Liver (tissue), 9 donors: ENCODE data around the gene MSI2. TPM values are rescaled to one million over a fixed set of nuclear protein-coding genes. Genes with fewer than 3 reads are reported as not detected.

Experiments
- DNase-seq: peaks from one replicate; pipeline ENCODE4 v3.0.0-alpha.2; 2017; ENCODE audit warnings: low spot score
- H3K27ac ChIP-seq, 2 donors: one replicate each; pipeline ENCODE4 v1.7.0; 2013; ENCODE audit warnings: inconsistent platforms in 2 of 2, low read length in 2 of 2, control low read depth in 1 of 2, low read depth in 1 of 2, mild to moderate bottlenecking in 1 of 2
- H3K27me3 ChIP-seq, 4 donors: one replicate each; pipeline versions ENCODE4 v1.6.1 to v1.7.0; 2013; ENCODE audit warnings: low read length in 3 of 4, inconsistent platforms in 1 of 4, mild to moderate bottlenecking in 1 of 4, moderate library complexity in 1 of 4; ENCODE audit not compliant: control insufficient read depth in 4 of 4, insufficient read depth in 4 of 4
- H3K36me3 ChIP-seq, 4 donors: one replicate each; pipeline versions ENCODE4 v1.6.1 to v1.7.0; 2013; ENCODE audit warnings: low read length in 3 of 4, mild to moderate bottlenecking in 3 of 4, low read depth in 1 of 4, moderate library complexity in 1 of 4; ENCODE audit not compliant: control insufficient read depth in 4 of 4, insufficient read depth in 3 of 4
- H3K4me1 ChIP-seq, 4 donors: one replicate each; pipeline versions ENCODE4 v1.6.1 to v1.7.0; 2013; ENCODE audit warnings: low read length in 3 of 4, mild to moderate bottlenecking in 3 of 4, moderate library complexity in 1 of 4; ENCODE audit not compliant: control insufficient read depth in 4 of 4, insufficient read depth in 4 of 4
- H3K4me3 ChIP-seq, 3 donors: one replicate each; pipeline versions ENCODE4 v1.6.1 to v1.7.0; 2013; ENCODE audit warnings: low read length in 3 of 3, control low read depth in 1 of 3, low read depth in 1 of 3, mild to moderate bottlenecking in 1 of 3
- H3K9ac ChIP-seq, 2 donors: one replicate each; pipeline ENCODE4 v1.7.0; 2013; ENCODE audit warnings: low read length in 2 of 2, mild to moderate bottlenecking in 2 of 2, moderate library complexity in 2 of 2, control low read depth in 1 of 2, low read depth in 1 of 2
- H3K9me3 ChIP-seq, 4 donors: one replicate each; pipeline versions ENCODE4 v1.6.1 to v1.7.0; 2013; ENCODE audit warnings: low read length in 3 of 4; ENCODE audit not compliant: control insufficient read depth in 4 of 4
- EGR1 ChIP-seq, 2 donors: IDR thresholded peaks; 2 replicates each; pipeline ENCODE4 v1.6.1; 2016 to 2018; ENCODE audit warnings: antibody characterized with exemption in 2 of 2, low read depth in 2 of 2
- FOXA1 ChIP-seq: IDR thresholded peaks from 2 replicates; pipeline ENCODE4 v1.6.1; 2016; ENCODE audit warnings: antibody characterized with exemption
- FOXA2 ChIP-seq: IDR thresholded peaks from 2 replicates; pipeline ENCODE4 v1.6.1; 2016; ENCODE audit warnings: antibody characterized with exemption
- GABPA ChIP-seq, 2 donors: IDR thresholded peaks in 1 of 2; conservative IDR thresholded peaks in 1 of 2; 2 replicates each; pipeline ENCODE4 v1.6.1; 2016; ENCODE audit warnings: antibody characterized with exemption in 2 of 2, mild to moderate bottlenecking in 1 of 2, moderate library complexity in 1 of 2
- HNF4A ChIP-seq, 2 donors: conservative IDR thresholded peaks; 2 replicates each; pipeline ENCODE4 v1.6.1; 2016; ENCODE audit warnings: antibody characterized with exemption in 2 of 2, mild to moderate bottlenecking in 2 of 2
- HNF4G ChIP-seq: IDR thresholded peaks from 2 replicates; pipeline ENCODE4 v1.6.1; 2016; ENCODE audit warnings: antibody characterized with exemption
- JUND ChIP-seq, 2 donors: IDR thresholded peaks; 2 replicates each; pipeline ENCODE4 v1.6.1; 2016; ENCODE audit warnings: antibody characterized with exemption in 2 of 2
- NR2F2 ChIP-seq: IDR thresholded peaks from 2 replicates; pipeline ENCODE4 v1.6.1; 2016; ENCODE audit warnings: antibody characterized with exemption
- RAD21 ChIP-seq, 2 donors: IDR thresholded peaks; 2 replicates each; pipeline ENCODE4 v1.6.1; 2016; ENCODE audit warnings: antibody characterized with exemption in 2 of 2, mild to moderate bottlenecking in 2 of 2
- RXRA ChIP-seq, 2 donors: IDR thresholded peaks; 2 replicates each; pipeline ENCODE4 v1.6.1; 2017 to 2018; ENCODE audit warnings: antibody characterized with exemption in 2 of 2, mild to moderate bottlenecking in 1 of 2
- SP1 ChIP-seq: IDR thresholded peaks from 2 replicates; pipeline ENCODE4 v1.6.1; 2018; ENCODE audit warnings: antibody characterized with exemption, mild to moderate bottlenecking
- TAF1 ChIP-seq: conservative IDR thresholded peaks from 2 replicates; pipeline ENCODE4 v1.6.1; 2016; ENCODE audit warnings: antibody characterized with exemption, mild to moderate bottlenecking
- YY1 ChIP-seq: IDR thresholded peaks from 2 replicates; pipeline ENCODE4 v1.6.1; 2016; ENCODE audit warnings: antibody characterized with exemption, mild to moderate bottlenecking
- WGBS: extraction: QIAGEN DNeasy Blood & Tissue Kit; methylation state at CpG from one replicate; pipeline ENCODE4 v1.1.7; 2013; 5-methylcytosine and 5-hydroxymethylcytosine counted together
- polyA plus RNA-seq, 2 donors: library from polyadenylated mRNA; stranded (reverse) in 1 of 2; unstranded in 1 of 2; fragments of 200-250 nt in 1 of 2; fragments of >200 nt in 1 of 2; fragmentation: Nextera tagmentation in 1 of 2; extraction: Ambion mirVana in 1 of 2; gene quantifications; one replicate each; pipeline versions ENCODE4 v1.2.1 to v1.2.3, GENCODE V29; 2013 to 2015
- total RNA-seq, 2 donors: library from RNA; depleted of rRNA; stranded (reverse); fragments of >200 nt; gene quantifications; one replicate each; pipeline ENCODE4 v1.2.3, GENCODE V29; 2014
- TF ChIP-seq, protein P1 (sequence below): IDR thresholded peaks from 2 replicates; pipeline ENCODE4 v1.6.1; 2016; ENCODE audit warnings: antibody characterized with exemption, mild to moderate bottlenecking
- TF ChIP-seq, protein P2 (sequence below): fragments of 150-350 bp; IDR thresholded peaks from 2 replicates; pipeline ENCODE4 v1.5.1; 2017; ENCODE audit warnings: improper control_type of control experiment, low read depth, low read length; ENCODE audit not compliant: missing input control
- TF ChIP-seq, protein P3 (sequence below): IDR thresholded peaks from 2 replicates; pipeline ENCODE4 v1.6.1; 2016; ENCODE audit warnings: antibody characterized with exemption
- TF ChIP-seq, protein P4 (sequence below): IDR thresholded peaks from 2 replicates; pipeline ENCODE4 v1.6.1; 2016; ENCODE audit warnings: antibody characterized with exemption
- TF ChIP-seq, protein P5 (sequence below): IDR thresholded peaks from 2 replicates; pipeline ENCODE4 v1.6.1; 2016; ENCODE audit warnings: antibody characterized with exemption
- donor health status: healthy.
- donor health status: healthy.
- donor health status: healthy.
- donor health status: healthy.
- donor health status: healthy.

MSI2 gene
- total and polyA plus RNA-seq, 4 donors = 5.7 to 15.6 (median 9.2) TPM

DNA sequence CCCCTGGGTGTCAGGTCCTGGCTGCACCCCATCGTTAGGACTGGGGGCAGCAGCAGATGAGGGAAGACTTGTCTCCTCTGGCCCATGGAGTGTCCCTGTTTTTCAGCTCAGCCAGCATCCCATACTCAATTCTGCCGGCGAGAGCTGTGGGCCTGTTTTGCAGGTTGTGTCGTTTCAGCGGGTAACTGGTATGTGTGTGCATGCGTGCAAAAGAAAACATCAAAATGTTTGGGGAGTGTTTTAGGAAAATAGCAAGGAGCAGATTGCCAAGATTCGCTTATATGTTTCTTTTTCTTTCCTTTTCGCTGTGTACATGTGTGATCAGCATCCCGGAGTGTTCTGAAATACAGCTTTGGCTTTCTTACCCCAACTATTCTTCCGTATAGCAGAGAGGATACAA lies 34.7 kb downstream of the MSI2 start:
- no peaks in the 10 kb centered on the region for H3K27me3 ChIP-seq
- no peaks in the 10 kb centered on the region for H3K4me1 ChIP-seq
- 96% methylated on average over 10 of the region's 10 CpGs for WGBS
- H3K36me3 ChIP-seq = peaks cover 0 to 4% (median 2%) of the 10 kb centered on the region in 4 donors
- H3K27ac ChIP-seq = no peak overlapping the region
- DNase-seq = no peak
- no peak overlapping the region for H3K9ac ChIP-seq
- no peak for TF ChIP-seq TAF1
- TF ChIP-seq, protein P1, sequence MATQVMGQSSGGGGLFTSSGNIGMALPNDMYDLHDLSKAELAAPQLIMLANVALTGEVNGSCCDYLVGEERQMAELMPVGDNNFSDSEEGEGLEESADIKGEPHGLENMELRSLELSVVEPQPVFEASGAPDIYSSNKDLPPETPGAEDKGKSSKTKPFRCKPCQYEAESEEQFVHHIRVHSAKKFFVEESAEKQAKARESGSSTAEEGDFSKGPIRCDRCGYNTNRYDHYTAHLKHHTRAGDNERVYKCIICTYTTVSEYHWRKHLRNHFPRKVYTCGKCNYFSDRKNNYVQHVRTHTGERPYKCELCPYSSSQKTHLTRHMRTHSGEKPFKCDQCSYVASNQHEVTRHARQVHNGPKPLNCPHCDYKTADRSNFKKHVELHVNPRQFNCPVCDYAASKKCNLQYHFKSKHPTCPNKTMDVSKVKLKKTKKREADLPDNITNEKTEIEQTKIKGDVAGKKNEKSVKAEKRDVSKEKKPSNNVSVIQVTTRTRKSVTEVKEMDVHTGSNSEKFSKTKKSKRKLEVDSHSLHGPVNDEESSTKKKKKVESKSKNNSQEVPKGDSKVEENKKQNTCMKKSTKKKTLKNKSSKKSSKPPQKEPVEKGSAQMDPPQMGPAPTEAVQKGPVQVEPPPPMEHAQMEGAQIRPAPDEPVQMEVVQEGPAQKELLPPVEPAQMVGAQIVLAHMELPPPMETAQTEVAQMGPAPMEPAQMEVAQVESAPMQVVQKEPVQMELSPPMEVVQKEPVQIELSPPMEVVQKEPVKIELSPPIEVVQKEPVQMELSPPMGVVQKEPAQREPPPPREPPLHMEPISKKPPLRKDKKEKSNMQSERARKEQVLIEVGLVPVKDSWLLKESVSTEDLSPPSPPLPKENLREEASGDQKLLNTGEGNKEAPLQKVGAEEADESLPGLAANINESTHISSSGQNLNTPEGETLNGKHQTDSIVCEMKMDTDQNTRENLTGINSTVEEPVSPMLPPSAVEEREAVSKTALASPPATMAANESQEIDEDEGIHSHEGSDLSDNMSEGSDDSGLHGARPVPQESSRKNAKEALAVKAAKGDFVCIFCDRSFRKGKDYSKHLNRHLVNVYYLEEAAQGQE = no peak
- TF ChIP-seq, protein P2, sequence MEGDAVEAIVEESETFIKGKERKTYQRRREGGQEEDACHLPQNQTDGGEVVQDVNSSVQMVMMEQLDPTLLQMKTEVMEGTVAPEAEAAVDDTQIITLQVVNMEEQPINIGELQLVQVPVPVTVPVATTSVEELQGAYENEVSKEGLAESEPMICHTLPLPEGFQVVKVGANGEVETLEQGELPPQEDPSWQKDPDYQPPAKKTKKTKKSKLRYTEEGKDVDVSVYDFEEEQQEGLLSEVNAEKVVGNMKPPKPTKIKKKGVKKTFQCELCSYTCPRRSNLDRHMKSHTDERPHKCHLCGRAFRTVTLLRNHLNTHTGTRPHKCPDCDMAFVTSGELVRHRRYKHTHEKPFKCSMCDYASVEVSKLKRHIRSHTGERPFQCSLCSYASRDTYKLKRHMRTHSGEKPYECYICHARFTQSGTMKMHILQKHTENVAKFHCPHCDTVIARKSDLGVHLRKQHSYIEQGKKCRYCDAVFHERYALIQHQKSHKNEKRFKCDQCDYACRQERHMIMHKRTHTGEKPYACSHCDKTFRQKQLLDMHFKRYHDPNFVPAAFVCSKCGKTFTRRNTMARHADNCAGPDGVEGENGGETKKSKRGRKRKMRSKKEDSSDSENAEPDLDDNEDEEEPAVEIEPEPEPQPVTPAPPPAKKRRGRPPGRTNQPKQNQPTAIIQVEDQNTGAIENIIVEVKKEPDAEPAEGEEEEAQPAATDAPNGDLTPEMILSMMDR = no peak
- no peak for TF ChIP-seq RAD21 (IDR thresholded peaks at IDR 0.05)
- no peak for TF ChIP-seq HNF4G
- TF ChIP-seq JUND (IDR thresholded peaks at IDR 0.05) = no peak
- no peak for TF ChIP-seq FOXA2
- no peak for TF ChIP-seq YY1
- no peak for TF ChIP-seq SP1
- no peak for TF ChIP-seq GABPA (IDR thresholded peaks at IDR 0.05 in 1 of 2, conservative IDR thresholded peaks at IDR 0.05 in 1 of 2)
- TF ChIP-seq, protein P3, sequence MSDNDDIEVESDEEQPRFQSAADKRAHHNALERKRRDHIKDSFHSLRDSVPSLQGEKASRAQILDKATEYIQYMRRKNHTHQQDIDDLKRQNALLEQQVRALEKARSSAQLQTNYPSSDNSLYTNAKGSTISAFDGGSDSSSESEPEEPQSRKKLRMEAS = no peak
- TF ChIP-seq NR2F2 = no peak
- TF ChIP-seq FOXA1 = no peak
- TF ChIP-seq, protein P4, sequence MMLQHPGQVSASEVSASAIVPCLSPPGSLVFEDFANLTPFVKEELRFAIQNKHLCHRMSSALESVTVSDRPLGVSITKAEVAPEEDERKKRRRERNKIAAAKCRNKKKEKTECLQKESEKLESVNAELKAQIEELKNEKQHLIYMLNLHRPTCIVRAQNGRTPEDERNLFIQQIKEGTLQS = no peak
- no peak for TF ChIP-seq EGR1 (IDR thresholded peaks at IDR 0.05; ENCODE audit: low read depth in 2 of 2)
- TF ChIP-seq RXRA (IDR thresholded peaks at IDR 0.05) = no peak
- TF ChIP-seq HNF4A (conservative IDR thresholded peaks at IDR 0.05) = no peak
- TF ChIP-seq, protein P5, sequence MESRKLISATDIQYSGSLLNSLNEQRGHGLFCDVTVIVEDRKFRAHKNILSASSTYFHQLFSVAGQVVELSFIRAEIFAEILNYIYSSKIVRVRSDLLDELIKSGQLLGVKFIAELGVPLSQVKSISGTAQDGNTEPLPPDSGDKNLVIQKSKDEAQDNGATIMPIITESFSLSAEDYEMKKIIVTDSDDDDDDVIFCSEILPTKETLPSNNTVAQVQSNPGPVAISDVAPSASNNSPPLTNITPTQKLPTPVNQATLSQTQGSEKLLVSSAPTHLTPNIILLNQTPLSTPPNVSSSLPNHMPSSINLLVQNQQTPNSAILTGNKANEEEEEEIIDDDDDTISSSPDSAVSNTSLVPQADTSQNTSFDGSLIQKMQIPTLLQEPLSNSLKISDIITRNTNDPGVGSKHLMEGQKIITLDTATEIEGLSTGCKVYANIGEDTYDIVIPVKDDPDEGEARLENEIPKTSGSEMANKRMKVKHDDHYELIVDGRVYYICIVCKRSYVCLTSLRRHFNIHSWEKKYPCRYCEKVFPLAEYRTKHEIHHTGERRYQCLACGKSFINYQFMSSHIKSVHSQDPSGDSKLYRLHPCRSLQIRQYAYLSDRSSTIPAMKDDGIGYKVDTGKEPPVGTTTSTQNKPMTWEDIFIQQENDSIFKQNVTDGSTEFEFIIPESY = no peak
- H3K9me3 ChIP-seq = no peaks in the 10 kb centered on the region
- H3K4me3 ChIP-seq = no peak overlapping the region
